GM18511 (cell line): ENCODE measurements around the gene GTPBP1.

ENCODE experiments used
- ATAC-seq: cut with Tn5 transposase; IDR thresholded peaks from one replicate; pipeline ENCODE4 v1.9.1; 2021; ENCODE audit warnings: mild to moderate bottlenecking, moderate library complexity; ENCODE audit not compliant: unreplicated experiment

The GTPBP1 gene

GRCh38 chr22:38782402-38783094 is 76.8 kb downstream of the GTPBP1 start:
- ATAC-seq: no peak
